SIG-M5 (cell line): ENCODE measurements around the gene VSIG10L2.

Experiments
- DNase-seq: peaks from one replicate; lab custom pipeline; 2025; lab: John Stamatoyannopoulos, UW

VSIG10L2 gene

GRCh38 chr11:125947419-125948277 lies 1.8 kb downstream of the VSIG10L2 start:
- no peak for DNase-seq

GRCh38 chr11:125948278-125949051 lies 2.6 kb downstream of the VSIG10L2 start:
- no peak for DNase-seq

GRCh38 chr11:125949271-125950177 lies 3.7 kb downstream of the VSIG10L2 start:
- DNase-seq: no peak

GRCh38 chr11:125950178-125950490 lies 4.3 kb downstream of the VSIG10L2 start:
- no peak for DNase-seq

- DNase-seq: no peak
Measured at GRCh38 chr11:125950696-125951651, 5.1 kb downstream of the VSIG10L2 start.

- DNase-seq: no peak
Measured at GRCh38 chr11:125951731-125952130, 5.9 kb downstream of the VSIG10L2 start.

GRCh38 chr11:125952559-125952958 lies 6.7 kb downstream of the VSIG10L2 start:
- DNase-seq: no peak

- DNase-seq: no peak
Measured at GRCh38 chr11:125952973-125953372, 7.1 kb downstream of the VSIG10L2 start.

- DNase-seq: no peak
Measured at GRCh38 chr11:125953401-125953935, 7.6 kb downstream of the VSIG10L2 start.

GRCh38 chr11:125954123-125954944 lies 8.5 kb downstream of the VSIG10L2 start:
- DNase-seq: no peak

GRCh38 chr11:125954945-125955640 lies 9.2 kb downstream of the VSIG10L2 start:
- no peak for DNase-seq

- DNase-seq: no peak
Measured at GRCh38 chr11:125955856-125956255, 10.0 kb downstream of the VSIG10L2 start.

- DNase-seq: no peak
Measured at GRCh38 chr11:125956391-125957134, 10.7 kb downstream of the VSIG10L2 start.

- DNase-seq: no peak
Measured at GRCh38 chr11:125957618-125958332, 11.9 kb downstream of the VSIG10L2 start.

- no peak for DNase-seq
Measured at GRCh38 chr11:125958872-125959400, 13.1 kb downstream of the VSIG10L2 start.

- no peak for DNase-seq
Measured at GRCh38 chr11:125959511-125959910, 13.7 kb downstream of the VSIG10L2 start.

GRCh38 chr11:125959931-125960330 lies 14.1 kb downstream of the VSIG10L2 start:
- no peak for DNase-seq

- no peak for DNase-seq
Measured at GRCh38 chr11:125960771-125961170, 14.9 kb downstream of the VSIG10L2 start.
